ENCODE results near the gene AGBL5. TPM values are rescaled to one million over a fixed set of nuclear protein-coding genes. Genes with fewer than 3 reads are reported as not detected.

The AGBL5 gene
- total and polyA plus RNA-seq, 2 of the 13 experiments (the other 11 are each of a cell fraction or from before 2014, with no cell fraction given) = 55.9 to 73.3 TPM

- TF ChIP-seq ZNF569 (CRISPR knock-in tag; IDR thresholded peaks at IDR 0.05; ENCODE audit: borderline replicate concordance) = no peak
- peak; percentile 91 for TF ChIP-seq ZNF564 (CRISPR knock-in tag; IDR thresholded peaks at IDR 0.05)
- no peak for TF ChIP-seq ZKSCAN1 (IDR thresholded peaks at IDR 0.05; ENCODE audit: low read length)
- peak; percentile 80 for TF ChIP-seq TBX2 (CRISPR knock-in tag; IDR thresholded peaks at IDR 0.05; ENCODE audit: borderline replicate concordance)
- peak; percentile 82 for TF ChIP-seq IRF2 (CRISPR knock-in tag; IDR thresholded peaks at IDR 0.05)
- TF ChIP-seq ZC3H4 (CRISPR knock-in tag; IDR thresholded peaks at IDR 0.05; ENCODE audit: borderline replicate concordance) = no peak
- TF ChIP-seq BRD4 (CRISPR knock-in tag; IDR thresholded peaks at IDR 0.05) = peak; percentile 98
- TF ChIP-seq SOX5 (CRISPR knock-in tag; IDR thresholded peaks at IDR 0.05; ENCODE audit: borderline replicate concordance) = peak; percentile 66
- TF ChIP-seq ZNF605 (CRISPR knock-in tag; IDR thresholded peaks at IDR 0.05) = peak; percentile 34; the same call in 1 of the 2 replicates
- peak; percentile 96 for TF ChIP-seq MYC (CRISPR knock-in tag; IDR thresholded peaks at IDR 0.05; ENCODE audit: borderline replicate concordance)
- peak; percentile 16; the same call in 1 of the 2 replicates for TF ChIP-seq MAZ (IDR thresholded peaks at IDR 0.05; ENCODE audit: borderline replicate concordance, low read depth, low read length)
- peak; percentile 38; the same call in 1 of the 2 replicates for TF ChIP-seq MAZ (CRISPR knock-in tag; IDR thresholded peaks at IDR 0.05; ENCODE audit: low read depth)
- peak; percentile 85 for TF ChIP-seq ZNF629 (CRISPR knock-in tag; conservative IDR thresholded peaks at IDR 0.05)
- peak; percentile 31; the same call in 1 of the 2 replicates for TF ChIP-seq ZFP36L1 (CRISPR knock-in tag; IDR thresholded peaks at IDR 0.05)
- peak; percentile 89; the same call in 1 of the 2 replicates for TF ChIP-seq SSRP1 (CRISPR knock-in tag; IDR thresholded peaks at IDR 0.05)
- peak; percentile 96 for TF ChIP-seq ZSCAN21 (CRISPR knock-in tag; IDR thresholded peaks at IDR 0.05; ENCODE audit: borderline replicate concordance)
- TF ChIP-seq ZNF574 (CRISPR knock-in tag; IDR thresholded peaks at IDR 0.05) = peak; percentile 88
- no peak for TF ChIP-seq LCORL (IDR thresholded peaks at IDR 0.05)
- peak; percentile 16; the same call in 1 of the 2 replicates for TF ChIP-seq LCORL (CRISPR knock-in tag; IDR thresholded peaks at IDR 0.05)
- TF ChIP-seq KLF11 (CRISPR knock-in tag; IDR thresholded peaks at IDR 0.05) = peak; percentile 61; the same call in 1 of the 2 replicates
- peak; percentile 78 for TF ChIP-seq ZNF274 (CRISPR knock-in tag; IDR thresholded peaks at IDR 0.05)
- no peak for TF ChIP-seq AKNA (CRISPR knock-in tag; IDR thresholded peaks at IDR 0.05; ENCODE audit: borderline replicate concordance)
These were observed 41.4 kb downstream of the AGBL5 start (continued) for GRCh38 chr2:27092696-27093429.

Measured in HepG2 (cell line).